C4-2B (cell line): Measurements from ENCODE around the gene MMS22L.
A peak's percentile ranks its signal among the peaks of the same experiment; 100 is the strongest.

Experiments used
- H3K27ac ChIP-seq: fragments of 450-650 bp; 2 replicates; pipeline ENCODE4 v1.5.1; 2017
- ZFX ChIP-seq: fragments of 450-650 bp; IDR thresholded peaks from 2 replicates; pipeline ENCODE4 v1.6.1; 2017
- TF ChIP-seq, protein P1 (sequence below): fragments of 450-650 bp; conservative IDR thresholded peaks from 2 replicates; pipeline ENCODE4 v1.5.1; 2017; ENCODE audit warnings: mild to moderate bottlenecking

MMS22L gene, protein sequence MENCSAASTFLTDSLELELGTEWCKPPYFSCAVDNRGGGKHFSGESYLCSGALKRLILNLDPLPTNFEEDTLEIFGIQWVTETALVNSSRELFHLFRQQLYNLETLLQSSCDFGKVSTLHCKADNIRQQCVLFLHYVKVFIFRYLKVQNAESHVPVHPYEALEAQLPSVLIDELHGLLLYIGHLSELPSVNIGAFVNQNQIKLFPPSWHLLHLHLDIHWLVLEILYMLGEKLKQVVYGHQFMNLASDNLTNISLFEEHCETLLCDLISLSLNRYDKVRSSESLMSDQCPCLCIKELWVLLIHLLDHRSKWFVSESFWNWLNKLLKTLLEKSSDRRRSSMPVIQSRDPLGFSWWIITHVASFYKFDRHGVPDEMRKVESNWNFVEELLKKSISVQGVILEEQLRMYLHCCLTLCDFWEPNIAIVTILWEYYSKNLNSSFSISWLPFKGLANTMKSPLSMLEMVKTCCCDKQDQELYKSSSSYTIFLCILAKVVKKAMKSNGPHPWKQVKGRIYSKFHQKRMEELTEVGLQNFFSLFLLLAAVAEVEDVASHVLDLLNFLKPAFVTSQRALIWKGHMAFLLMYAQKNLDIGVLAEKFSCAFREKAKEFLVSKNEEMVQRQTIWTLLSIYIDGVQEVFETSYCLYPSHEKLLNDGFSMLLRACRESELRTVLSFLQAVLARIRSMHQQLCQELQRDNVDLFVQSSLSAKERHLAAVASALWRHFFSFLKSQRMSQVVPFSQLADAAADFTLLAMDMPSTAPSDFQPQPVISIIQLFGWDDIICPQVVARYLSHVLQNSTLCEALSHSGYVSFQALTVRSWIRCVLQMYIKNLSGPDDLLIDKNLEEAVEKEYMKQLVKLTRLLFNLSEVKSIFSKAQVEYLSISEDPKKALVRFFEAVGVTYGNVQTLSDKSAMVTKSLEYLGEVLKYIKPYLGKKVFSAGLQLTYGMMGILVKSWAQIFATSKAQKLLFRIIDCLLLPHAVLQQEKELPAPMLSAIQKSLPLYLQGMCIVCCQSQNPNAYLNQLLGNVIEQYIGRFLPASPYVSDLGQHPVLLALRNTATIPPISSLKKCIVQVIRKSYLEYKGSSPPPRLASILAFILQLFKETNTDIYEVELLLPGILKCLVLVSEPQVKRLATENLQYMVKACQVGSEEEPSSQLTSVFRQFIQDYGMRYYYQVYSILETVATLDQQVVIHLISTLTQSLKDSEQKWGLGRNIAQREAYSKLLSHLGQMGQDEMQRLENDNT

DNA sequence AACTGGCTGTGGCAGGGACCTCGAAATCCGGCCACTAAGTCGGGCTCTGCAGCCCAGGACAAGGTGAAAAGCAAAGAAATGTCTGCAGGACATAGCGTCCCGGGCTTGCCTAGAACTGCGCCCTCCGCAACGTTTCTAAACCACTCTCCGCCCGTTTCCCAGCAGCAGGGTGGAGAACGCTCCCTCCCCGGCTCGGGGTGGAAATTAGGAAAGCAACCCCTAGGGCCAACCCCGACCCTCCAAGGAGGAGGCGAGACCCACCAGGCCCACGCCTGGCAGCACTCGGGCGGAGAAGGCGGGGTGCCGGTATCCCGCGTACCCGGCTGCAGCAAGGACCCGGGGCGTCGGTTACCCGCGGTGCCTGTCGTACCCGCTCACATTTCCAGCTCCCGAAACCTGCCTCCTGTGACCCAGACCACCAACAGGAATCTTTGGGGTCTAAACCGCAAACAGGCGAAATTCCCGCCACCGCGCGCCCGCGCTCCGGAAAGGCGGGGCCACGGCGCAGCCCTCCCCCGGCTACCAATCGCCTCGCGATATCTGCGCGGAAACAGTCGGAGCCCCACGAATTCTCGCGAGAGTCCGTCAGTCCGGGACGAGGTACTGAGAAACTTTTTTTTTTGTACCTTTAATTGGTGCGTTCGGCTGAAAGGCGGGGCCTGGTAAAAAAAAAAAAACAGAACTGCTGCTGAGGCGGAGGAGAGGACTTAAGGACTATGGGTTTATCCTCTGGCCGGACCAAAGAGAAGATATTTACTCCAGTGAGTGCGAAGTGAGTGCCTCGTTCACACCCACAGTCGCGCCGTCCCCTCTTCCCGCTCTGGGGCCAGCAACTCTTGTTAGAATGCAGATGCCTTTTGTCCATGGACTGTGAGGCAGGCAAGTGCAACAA, at the start of gene MMS22L:
Gene MMS22L (minus strand): TSS at position 491 of the 892 bp plus-strand sequence. CDS start 739 bp downstream, outside the sequence.
- H3K27ac ChIP-seq: peak within 1 kb of the TSS; percentile 78
- TF ChIP-seq, protein P1, sequence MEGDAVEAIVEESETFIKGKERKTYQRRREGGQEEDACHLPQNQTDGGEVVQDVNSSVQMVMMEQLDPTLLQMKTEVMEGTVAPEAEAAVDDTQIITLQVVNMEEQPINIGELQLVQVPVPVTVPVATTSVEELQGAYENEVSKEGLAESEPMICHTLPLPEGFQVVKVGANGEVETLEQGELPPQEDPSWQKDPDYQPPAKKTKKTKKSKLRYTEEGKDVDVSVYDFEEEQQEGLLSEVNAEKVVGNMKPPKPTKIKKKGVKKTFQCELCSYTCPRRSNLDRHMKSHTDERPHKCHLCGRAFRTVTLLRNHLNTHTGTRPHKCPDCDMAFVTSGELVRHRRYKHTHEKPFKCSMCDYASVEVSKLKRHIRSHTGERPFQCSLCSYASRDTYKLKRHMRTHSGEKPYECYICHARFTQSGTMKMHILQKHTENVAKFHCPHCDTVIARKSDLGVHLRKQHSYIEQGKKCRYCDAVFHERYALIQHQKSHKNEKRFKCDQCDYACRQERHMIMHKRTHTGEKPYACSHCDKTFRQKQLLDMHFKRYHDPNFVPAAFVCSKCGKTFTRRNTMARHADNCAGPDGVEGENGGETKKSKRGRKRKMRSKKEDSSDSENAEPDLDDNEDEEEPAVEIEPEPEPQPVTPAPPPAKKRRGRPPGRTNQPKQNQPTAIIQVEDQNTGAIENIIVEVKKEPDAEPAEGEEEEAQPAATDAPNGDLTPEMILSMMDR: no peak
- TF ChIP-seq ZFX: peak; percentile 60; the same call in 1 of the 2 replicates

DNA sequence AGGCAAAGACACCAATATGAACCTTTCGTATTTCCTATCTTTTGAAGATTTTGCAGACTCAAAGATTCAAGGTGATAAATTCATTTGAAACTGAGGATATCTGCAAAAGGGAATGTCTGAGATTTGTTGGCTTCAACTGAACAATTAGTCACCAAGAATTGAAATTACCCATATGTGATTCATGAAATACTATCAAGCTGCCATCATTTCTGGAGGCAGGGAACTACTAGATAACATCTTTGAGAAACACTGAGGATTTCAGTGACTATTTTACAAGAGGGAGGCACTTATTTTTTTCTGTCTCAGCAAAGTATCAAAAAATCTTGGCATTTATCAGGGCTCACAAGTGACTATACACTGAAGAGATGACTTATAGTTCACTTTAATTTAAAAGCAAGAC, 39.8 kb upstream of the MMS22L start:
- TF ChIP-seq, protein P1: no peak
- TF ChIP-seq ZFX: no peak

DNA sequence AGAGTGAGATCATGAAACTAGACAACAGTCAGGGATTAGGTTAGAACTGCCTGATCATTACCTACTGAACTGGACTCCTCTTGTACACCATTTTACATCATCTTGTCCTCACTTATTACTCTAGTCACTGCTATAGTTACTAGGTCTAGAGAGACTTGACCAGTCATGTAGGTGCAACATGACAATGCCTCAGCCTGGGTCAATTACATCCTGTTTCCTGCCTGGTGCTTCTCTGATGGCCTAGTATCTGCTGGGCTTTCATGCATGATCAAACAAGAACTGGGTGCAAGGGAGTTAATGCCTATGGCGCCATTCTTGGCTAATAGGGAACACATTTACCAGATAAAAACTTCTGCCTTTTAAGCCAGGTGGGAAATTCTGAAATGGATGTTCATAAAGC, 39.2 kb upstream of the MMS22L start:
- TF ChIP-seq, protein P1: no peak
- no peak for TF ChIP-seq ZFX
- H3K27ac ChIP-seq: no peak overlapping the region

More for the DNA sequence above, 39.8 kb upstream of the MMS22L start:
- H3K27ac ChIP-seq: no peak overlapping the region

DNA sequence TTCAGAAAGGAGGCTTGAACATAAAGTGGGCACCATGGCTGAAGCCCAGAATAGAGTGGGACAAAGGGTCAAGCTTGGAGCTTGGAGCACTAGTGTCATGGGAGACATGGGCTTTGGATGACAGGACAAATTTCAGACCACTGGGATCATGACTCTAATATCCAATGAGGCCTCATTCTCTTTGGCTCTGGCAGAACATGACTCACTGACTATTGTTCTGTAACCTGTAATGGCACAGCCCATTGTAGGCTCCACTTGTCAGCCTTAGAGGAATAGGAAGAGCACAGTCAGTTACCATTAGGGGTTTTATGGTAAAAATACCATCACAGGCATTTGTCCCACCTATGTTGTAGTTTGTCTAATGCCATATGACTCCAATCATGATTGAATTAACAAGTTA, 34.0 kb upstream of the MMS22L start:
- TF ChIP-seq, protein P1: no peak
- TF ChIP-seq ZFX: no peak
- no peak overlapping the region for H3K27ac ChIP-seq

DNA sequence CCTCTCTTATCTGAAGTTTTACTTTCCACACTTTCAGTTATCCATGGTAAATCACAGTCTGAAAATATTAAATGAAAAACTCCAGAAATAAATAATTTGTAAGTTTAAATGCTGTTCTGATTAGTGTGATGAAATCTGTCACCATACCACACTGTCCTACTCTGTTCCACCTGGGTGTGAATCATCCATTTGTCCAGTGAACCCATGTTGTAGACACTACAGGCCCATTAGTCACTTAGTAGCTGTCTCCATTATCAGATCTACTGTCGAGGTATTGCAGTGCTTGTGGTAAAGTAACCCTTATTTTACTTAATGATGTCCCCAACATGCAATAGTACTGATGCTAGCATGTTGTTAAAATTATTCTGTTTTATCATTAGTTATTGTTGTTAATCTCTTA, 29.2 kb upstream of the MMS22L start:
- TF ChIP-seq, protein P1: no peak
- TF ChIP-seq ZFX: no peak
- no peak overlapping the region for H3K27ac ChIP-seq

DNA sequence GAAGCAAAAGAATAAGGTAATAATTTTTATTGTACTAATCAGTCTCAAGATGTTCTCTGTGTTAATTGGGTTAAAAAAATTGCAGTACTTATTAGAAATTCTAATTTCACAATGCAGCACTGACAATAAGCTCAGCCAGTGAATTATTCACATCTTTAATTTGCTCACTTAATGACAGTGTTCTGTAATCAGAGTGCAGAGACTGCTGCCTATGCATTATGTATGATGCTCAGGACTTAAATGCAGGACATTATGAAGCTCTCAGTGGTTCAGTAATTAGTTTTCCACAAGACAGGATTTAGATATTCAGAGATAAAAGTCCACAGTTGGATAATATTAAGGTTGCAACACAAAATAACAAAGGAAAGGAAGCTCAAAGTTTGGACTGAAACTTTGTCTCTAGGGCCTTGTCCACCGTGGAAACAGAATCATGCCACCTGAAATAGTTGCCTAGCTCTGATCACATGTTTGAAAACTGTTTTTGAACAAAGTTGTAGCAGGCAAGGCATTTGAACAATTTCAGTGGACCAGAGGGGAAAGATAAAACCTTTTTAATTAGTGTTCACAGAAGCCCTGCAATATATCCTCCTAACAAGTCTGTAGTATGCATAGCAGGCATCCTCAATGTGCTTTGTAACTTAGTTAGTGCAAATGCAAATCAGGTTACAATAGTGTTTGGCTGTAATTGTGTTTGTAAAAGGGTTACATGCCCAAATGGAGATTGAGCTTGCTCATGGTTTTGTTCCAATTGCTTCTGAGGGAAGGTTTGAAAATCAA, 23.7 kb upstream of the MMS22L start:
- no peak overlapping the region for H3K27ac ChIP-seq

More for the DNA sequence above, 23.7 kb upstream of the MMS22L start:
- TF ChIP-seq ZFX: no peak
